ENCODE results near the gene TBC1D16.

DNA sequence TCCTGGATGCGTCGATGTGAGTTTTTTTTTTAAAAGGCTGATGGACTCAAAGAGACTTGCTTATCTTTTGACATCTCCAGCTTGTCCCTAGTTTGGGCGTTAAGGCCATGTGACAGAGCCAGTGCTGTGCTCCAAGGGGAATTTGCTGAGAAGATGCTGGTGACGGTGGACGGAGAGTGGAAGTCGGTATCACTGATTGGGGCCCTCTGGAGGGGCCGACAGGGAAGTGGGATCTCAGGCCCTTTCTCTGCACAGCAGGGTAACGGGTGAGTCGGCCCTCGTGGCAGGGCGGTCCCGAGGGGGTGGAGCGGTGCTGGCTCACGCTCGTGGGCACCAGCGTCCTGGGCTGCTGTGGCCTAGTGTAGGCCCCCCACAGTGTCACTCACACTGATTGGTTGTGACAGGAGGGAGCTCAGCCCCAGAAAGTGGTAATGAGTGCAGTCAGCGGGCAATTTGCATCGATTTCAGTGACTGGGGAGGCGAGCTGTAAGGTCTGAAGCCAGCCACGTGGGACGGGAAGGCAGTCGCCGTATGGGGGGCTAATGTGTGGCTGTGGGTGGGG is 91.3 kb downstream of the TBC1D16 start:
- TF ChIP-seq POLR2A (IDR thresholded peaks at IDR 0.05; ENCODE audit: low read depth, low read length): no peak
- TF ChIP-seq SPI1 (IDR thresholded peaks at IDR 0.05; ENCODE audit: low read depth, low read length): no peak
- TF ChIP-seq TAF1 (IDR thresholded peaks at IDR 0.05; ENCODE audit: low read depth, low read length): no peak
- TF ChIP-seq PAX5 (IDR thresholded peaks at IDR 0.05; ENCODE audit: insufficient read depth, low read length, severe bottlenecking): no peak
- TF ChIP-seq POLR2AphosphoS5 (IDR thresholded peaks at IDR 0.05; ENCODE audit: low read depth, low read length): no peak

Measured in GM12891 (cell line).